ENCODE data around the gene ETV5. TPM values are rescaled to one million over a fixed set of nuclear protein-coding genes. Genes with fewer than 3 reads are reported as not detected.

ETV5 gene
- total and polyA plus RNA-seq, 2 donors (not counting 1 experiment from before 2014, with no cell fraction given), result 23.1 to 24.9 TPM

DNA sequence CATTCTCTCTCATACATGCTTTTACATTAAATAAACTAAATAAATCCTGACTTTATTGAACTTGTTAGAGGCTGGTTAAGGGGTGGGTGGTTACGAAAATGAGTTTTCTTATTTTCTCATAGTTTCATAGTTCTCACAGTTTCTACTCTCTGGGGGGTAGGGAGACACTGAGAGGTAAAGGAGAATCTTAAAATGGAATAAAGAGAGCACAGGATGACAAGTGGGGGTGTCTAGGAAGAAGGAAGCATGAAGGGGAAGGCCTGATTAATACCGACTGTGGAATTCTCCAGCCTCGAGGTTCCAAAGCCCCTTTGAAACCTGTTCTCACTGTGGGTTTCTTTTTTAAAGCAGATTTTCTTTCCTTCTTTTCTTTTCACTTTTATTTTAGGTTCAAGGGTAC lies 104.7 kb downstream of the ETV5 start:
- H3K79me2 ChIP-seq (ENCODE audit: control insufficient read depth, insufficient read depth, low read length), result no peaks in the 10 kb centered on the region

GRCh38 chr3:186003610-186004009 lies 105.3 kb downstream of the ETV5 start:
- DNase-seq (ENCODE audit: low read depth in 2 of 2), result peak in 1 of 2 donors; percentile 33
- Histone ChIP-seq H3K9ac (ENCODE audit: insufficient read depth, low read length) (no peak overlapping the region), H3K4me3 (replicated peaks in 1 of 4; ENCODE audit: control extremely low read depth in 1 of 4, insufficient read depth in 1 of 4, low read depth in 3 of 4, low read length in 4 of 4) (no peak overlapping the region), H2AFZ (ENCODE audit: low read length) (no peak overlapping the region), H3K27me3 (ENCODE audit: control insufficient read depth, insufficient read depth, low read length) (no peaks in the 10 kb centered on the region), H3K9me3 (ENCODE audit: control insufficient read depth, insufficient read depth, low read depth, low read length) (no peaks in the 10 kb centered on the region), H3K27ac (ENCODE audit: insufficient read depth, low read length) (no peak overlapping the region), H3K4me1 (ENCODE audit: control insufficient read depth, extremely low read depth, insufficient read depth, low read length) (no peaks in the 10 kb centered on the region), H3K36me3 (ENCODE audit: control insufficient read depth, insufficient read depth, low read length) (no peaks in the 10 kb centered on the region), H3K79me2 (ENCODE audit: control insufficient read depth, insufficient read depth, low read length) (no peaks in the 10 kb centered on the region), H4K20me1 (ENCODE audit: control insufficient read depth, extremely low read depth, insufficient read depth, low read length) (no peaks in the 10 kb centered on the region), H3K4me2 (ENCODE audit: extremely low read depth, insufficient read depth, low read length) (no peak overlapping the region)
- TF ChIP-seq, protein P1, sequence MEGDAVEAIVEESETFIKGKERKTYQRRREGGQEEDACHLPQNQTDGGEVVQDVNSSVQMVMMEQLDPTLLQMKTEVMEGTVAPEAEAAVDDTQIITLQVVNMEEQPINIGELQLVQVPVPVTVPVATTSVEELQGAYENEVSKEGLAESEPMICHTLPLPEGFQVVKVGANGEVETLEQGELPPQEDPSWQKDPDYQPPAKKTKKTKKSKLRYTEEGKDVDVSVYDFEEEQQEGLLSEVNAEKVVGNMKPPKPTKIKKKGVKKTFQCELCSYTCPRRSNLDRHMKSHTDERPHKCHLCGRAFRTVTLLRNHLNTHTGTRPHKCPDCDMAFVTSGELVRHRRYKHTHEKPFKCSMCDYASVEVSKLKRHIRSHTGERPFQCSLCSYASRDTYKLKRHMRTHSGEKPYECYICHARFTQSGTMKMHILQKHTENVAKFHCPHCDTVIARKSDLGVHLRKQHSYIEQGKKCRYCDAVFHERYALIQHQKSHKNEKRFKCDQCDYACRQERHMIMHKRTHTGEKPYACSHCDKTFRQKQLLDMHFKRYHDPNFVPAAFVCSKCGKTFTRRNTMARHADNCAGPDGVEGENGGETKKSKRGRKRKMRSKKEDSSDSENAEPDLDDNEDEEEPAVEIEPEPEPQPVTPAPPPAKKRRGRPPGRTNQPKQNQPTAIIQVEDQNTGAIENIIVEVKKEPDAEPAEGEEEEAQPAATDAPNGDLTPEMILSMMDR (conservative IDR thresholded peaks at IDR 0.05 in 1 of 2, IDR thresholded peaks at IDR 0.05 in 1 of 2; ENCODE audit: low read depth in 1 of 2, low read length in 2 of 2), result no peak
- TF ChIP-seq EZH2 (IDR thresholded peaks at IDR 0.05; ENCODE audit: low read length, missing control alignments), result no peak

More for the DNA sequence above, 104.7 kb downstream of the ETV5 start:
- no peak for TF ChIP-seq EZH2 (IDR thresholded peaks at IDR 0.05; ENCODE audit: low read length, missing control alignments)
- TF ChIP-seq, protein P1 (conservative IDR thresholded peaks at IDR 0.05 in 1 of 2, IDR thresholded peaks at IDR 0.05 in 1 of 2; ENCODE audit: low read depth in 1 of 2, low read length in 2 of 2), result no peak
- no peaks in the 10 kb centered on the region for H3K36me3 ChIP-seq (ENCODE audit: control insufficient read depth, insufficient read depth, low read length)
- no peak overlapping the region for H2AFZ ChIP-seq (ENCODE audit: low read length)
- no peaks in the 10 kb centered on the region for H4K20me1 ChIP-seq (ENCODE audit: control insufficient read depth, extremely low read depth, insufficient read depth, low read length)
- no peaks in the 10 kb centered on the region for H3K4me1 ChIP-seq (ENCODE audit: control insufficient read depth, extremely low read depth, insufficient read depth, low read length)
- no peak overlapping the region for H3K27ac ChIP-seq (ENCODE audit: insufficient read depth, low read length)
- no peak for DNase-seq (ENCODE audit: low read depth in 2 of 2)
- no peak overlapping the region for H3K4me2 ChIP-seq (ENCODE audit: extremely low read depth, insufficient read depth, low read length)
- no peaks in the 10 kb centered on the region for H3K9me3 ChIP-seq (ENCODE audit: control insufficient read depth, insufficient read depth, low read depth, low read length)
- H3K4me3 ChIP-seq (replicated peaks in 1 of 4; ENCODE audit: control extremely low read depth in 1 of 4, insufficient read depth in 1 of 4, low read depth in 3 of 4, low read length in 4 of 4), result no peak overlapping the region
- H3K9ac ChIP-seq (ENCODE audit: insufficient read depth, low read length), result no peak overlapping the region
- H3K27me3 ChIP-seq (ENCODE audit: control insufficient read depth, insufficient read depth, low read length), result no peaks in the 10 kb centered on the region

DNA sequence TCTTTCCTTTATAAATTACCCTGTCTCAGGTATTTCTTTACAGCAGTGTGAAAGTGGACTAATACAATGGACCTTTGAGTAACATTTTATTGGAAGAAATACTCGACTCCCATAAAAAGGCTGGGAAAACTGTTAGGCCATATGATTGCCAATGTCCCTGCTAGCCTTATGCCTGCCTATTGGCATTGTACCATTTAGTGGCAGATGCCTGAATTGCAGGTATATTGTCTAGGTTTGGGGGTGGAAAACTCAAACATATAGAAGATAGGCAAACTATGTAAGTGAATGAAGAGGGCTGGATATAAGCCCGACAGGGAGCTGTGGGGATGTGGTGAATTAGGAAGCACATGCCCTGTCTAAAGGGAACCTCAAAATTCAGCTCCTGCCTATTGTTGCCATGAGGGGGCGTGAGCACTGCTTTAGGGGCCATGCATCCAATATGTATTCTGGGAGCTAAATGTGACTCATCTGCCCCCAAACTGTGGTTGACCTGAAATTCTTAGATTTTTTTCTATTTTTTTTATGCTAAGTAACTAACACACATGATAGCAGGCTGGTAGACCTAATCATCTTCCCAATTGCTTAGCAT lies 105.9 kb downstream of the ETV5 start:
- no peaks in the 10 kb centered on the region for H4K20me1 ChIP-seq (ENCODE audit: control insufficient read depth, extremely low read depth, insufficient read depth, low read length)
- no peaks in the 10 kb centered on the region for H3K27me3 ChIP-seq (ENCODE audit: control insufficient read depth, insufficient read depth, low read length)
- no peak overlapping the region for H3K4me3 ChIP-seq (replicated peaks in 1 of 4; ENCODE audit: control extremely low read depth in 1 of 4, insufficient read depth in 1 of 4, low read depth in 3 of 4, low read length in 4 of 4)
- no peak overlapping the region for H3K9ac ChIP-seq (ENCODE audit: insufficient read depth, low read length)
- H3K9me3 ChIP-seq (ENCODE audit: control insufficient read depth, insufficient read depth, low read depth, low read length), result no peaks in the 10 kb centered on the region
- no peaks in the 10 kb centered on the region for H3K36me3 ChIP-seq (ENCODE audit: control insufficient read depth, insufficient read depth, low read length)
- no peak overlapping the region for H3K27ac ChIP-seq (ENCODE audit: insufficient read depth, low read length)
- no peaks in the 10 kb centered on the region for H3K4me1 ChIP-seq (ENCODE audit: control insufficient read depth, extremely low read depth, insufficient read depth, low read length)
- H2AFZ ChIP-seq (ENCODE audit: low read length), result no peak overlapping the region
- H3K79me2 ChIP-seq (ENCODE audit: control insufficient read depth, insufficient read depth, low read length), result no peaks in the 10 kb centered on the region
- TF ChIP-seq, protein P1 (conservative IDR thresholded peaks at IDR 0.05 in 1 of 2, IDR thresholded peaks at IDR 0.05 in 1 of 2; ENCODE audit: low read depth in 1 of 2, low read length in 2 of 2), result peak; percentile 31 to 49
- TF ChIP-seq EZH2 (IDR thresholded peaks at IDR 0.05; ENCODE audit: low read length, missing control alignments), result no peak
- H3K4me2 ChIP-seq (ENCODE audit: extremely low read depth, insufficient read depth, low read length), result no peak overlapping the region
- DNase-seq (ENCODE audit: low read depth in 2 of 2), result peak; percentile 42 to 63

Measured in fibroblast of lung (primary cell).